HG02571 (cell line): ENCODE measurements around the gene OR1K1.
"Not testable (repeated sequence)": the region's sequence is repeated elsewhere in the genome, so short reads cannot be mapped to it uniquely, and the experiment has no call there.

Source experiments
- ATAC-seq: cut with Tn5 transposase; IDR thresholded peaks from one replicate; pipeline ENCODE4 v1.9.1; 2021; ENCODE audit warnings: mild to moderate bottlenecking, moderate library complexity; ENCODE audit not compliant: unreplicated experiment

Gene OR1K1, protein sequence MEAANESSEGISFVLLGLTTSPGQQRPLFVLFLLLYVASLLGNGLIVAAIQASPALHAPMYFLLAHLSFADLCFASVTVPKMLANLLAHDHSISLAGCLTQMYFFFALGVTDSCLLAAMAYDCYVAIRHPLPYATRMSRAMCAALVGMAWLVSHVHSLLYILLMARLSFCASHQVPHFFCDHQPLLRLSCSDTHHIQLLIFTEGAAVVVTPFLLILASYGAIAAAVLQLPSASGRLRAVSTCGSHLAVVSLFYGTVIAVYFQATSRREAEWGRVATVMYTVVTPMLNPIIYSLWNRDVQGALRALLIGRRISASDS

DNA sequence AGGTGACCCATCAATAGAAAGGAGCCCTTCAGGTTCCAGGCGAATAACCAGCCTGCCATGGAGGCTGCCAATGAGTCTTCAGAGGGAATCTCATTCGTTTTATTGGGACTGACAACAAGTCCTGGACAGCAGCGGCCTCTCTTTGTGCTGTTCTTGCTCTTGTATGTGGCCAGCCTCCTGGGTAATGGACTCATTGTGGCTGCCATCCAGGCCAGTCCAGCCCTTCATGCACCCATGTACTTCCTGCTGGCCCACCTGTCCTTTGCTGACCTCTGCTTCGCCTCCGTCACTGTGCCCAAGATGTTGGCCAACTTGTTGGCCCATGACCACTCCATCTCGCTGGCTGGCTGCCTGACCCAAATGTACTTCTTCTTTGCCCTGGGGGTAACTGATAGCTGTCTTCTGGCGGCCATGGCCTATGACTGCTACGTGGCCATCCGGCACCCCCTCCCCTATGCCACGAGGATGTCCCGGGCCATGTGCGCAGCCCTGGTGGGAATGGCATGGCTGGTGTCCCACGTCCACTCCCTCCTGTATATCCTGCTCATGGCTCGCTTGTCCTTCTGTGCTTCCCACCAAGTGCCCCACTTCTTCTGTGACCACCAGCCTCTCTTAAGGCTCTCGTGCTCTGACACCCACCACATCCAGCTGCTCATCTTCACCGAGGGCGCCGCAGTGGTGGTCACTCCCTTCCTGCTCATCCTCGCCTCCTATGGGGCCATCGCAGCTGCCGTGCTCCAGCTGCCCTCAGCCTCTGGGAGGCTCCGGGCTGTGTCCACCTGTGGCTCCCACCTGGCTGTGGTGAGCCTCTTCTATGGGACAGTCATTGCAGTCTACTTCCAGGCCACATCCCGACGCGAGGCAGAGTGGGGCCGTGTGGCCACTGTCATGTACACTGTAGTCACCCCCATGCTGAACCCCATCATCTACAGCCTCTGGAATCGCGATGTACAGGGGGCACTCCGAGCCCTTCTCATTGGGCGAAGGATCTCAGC, at the start of gene OR1K1:
OR1K1 (plus strand) TSS at position 58 of the 995 bp plus-strand sequence; CDS start at position 58, 0 bp downstream.
- ATAC-seq: no peak

DNA sequence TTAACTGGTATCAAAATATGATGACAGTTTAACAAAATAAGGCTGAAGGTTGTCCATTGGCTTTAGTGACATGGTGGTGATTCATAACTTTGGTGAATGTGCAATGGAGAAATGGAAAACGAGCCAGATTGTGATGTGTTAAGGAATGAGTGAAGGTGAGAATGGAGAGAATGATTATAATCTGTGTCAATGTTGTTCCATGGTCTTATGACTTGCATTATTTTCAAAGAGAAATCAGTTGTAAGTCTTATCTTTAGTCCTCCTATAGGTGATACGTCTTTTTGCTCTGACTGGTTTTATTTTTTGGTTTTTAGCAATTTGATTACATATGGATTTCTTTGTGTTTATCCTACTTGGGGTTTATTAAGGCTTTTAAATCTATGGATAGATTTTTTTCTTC, 45.1 kb upstream of the OR1K1 start:
- no peak for ATAC-seq

DNA sequence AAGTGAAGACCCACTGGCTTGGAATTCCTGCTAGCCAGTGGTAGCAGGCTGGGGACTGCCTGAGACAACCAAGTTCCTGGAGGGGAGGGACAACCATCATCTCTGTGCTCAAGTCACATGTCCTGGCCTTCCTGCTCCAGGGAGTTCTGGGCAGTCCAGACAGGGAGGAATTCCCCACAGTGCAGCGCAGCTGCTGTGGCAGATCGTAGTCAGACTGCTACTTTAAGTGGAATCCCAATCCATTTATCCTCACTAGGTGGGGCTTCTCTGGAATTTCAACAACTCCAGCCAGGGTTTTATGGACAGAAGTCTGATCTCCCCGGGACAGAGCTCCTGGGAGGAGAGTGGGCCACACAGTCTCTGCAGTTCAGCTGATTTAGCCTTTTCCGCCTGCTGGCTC, 32.1 kb upstream of the OR1K1 start:
- ATAC-seq: no peak

DNA sequence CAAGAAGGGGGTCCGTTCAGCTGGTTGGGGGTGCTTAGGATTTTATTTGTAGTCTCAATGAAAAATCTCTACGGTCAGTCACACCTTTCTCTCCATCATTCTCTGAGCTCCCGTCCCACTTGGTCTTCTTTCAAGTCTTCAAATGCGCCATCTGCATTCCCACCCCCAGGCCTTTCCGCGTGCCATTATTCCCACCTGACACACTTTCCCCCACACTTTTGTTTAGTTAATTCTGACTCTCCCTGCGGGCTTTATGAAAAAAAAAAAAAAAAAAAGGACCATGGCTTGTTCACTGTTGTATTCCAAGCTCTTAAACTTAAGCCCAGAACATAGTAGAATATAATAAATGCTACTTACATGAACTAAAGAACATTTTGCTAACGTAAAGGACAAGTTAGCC, 22.9 kb upstream of the OR1K1 start:
- no peak for ATAC-seq

DNA sequence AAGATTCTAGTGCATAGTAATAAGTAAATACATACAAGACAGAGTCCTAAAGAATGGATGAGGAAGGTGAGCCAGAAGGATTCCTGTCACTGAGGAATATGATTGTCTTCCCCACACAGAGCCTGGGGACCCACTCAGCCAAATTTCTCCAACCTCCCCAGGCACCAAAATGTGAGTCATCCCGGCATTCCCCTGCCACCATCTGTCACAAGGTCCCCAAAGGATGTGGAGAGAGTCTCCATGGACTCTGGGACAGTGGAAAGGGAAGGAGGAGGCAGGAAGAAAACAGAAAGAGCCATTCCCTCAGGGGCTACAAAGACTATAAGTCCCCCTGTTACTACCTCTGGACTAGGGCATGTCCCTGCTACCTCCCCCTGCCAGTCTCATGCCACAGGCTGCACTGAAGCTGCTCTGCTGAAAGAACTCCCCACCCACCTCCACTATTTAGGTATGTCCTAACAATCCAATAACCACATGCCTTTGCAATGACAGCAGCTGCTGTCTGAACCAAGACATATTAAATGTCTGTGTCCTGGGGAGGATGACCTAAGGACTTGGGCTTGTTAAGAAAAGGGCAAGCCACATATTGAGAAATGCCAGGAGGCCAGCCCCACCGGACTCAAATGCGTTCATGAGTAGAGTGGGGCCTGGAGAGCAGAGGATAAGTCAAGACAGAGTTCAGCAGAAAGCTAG, 21.8 kb upstream of the OR1K1 start:
- ATAC-seq: no peak

DNA sequence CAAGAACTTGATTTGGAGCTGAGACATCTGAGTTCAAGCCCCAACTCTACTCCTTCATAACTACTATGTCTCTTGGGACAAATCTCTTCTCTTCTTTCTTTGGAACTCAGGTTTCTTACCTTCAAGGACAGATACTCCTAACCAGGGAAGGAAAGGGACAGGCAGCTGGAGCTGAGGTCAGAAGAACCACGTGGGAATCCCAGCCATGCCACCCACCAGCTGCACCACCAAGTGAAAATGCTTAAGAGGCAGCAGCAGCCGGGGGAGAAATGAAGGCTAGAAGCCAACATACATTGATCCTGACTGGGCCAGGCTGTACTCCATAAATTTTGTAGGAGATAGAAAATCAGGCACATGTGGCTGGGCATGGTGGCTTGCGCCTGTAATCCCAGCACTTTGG, 20.7 kb upstream of the OR1K1 start:
- ATAC-seq: no peak

DNA sequence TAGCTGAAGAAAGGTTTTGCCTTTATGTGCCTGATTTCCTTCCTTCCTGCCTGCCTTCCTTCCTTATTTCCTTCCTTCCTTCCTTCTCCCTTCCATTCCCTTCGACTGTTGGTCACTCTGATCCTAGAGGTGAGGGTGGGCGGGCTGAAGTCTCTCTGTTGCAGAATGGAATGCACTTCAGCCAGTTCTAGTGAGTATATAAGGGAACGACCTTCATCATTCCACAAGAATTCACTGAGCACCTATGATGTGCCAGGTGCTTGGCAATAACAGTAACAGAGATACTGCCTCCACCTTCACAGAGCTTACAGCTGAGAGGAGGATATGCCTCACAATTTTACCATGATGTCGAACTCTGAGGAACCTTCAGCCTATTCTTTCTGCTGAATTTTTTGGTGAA, 19.9 kb upstream of the OR1K1 start:
- ATAC-seq: no peak

DNA sequence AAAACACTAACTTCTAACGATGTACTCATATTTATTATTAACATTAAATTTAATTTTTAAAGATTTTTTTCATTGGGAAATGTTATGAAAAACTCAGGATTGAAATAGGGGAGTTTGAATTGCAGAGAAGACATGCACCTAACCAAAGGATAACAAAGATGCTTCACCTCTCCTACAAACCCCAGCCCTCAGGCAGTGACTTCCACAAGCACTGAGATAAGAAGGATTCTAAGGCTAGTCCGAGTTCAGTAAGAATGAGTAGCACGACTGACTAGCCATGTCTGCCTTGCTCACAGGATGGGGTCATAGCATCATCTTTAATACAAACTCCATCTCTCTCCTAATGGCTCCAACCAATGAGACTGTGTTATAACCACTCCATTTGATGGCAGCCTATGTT, 18.3 kb upstream of the OR1K1 start:
- no peak for ATAC-seq

DNA sequence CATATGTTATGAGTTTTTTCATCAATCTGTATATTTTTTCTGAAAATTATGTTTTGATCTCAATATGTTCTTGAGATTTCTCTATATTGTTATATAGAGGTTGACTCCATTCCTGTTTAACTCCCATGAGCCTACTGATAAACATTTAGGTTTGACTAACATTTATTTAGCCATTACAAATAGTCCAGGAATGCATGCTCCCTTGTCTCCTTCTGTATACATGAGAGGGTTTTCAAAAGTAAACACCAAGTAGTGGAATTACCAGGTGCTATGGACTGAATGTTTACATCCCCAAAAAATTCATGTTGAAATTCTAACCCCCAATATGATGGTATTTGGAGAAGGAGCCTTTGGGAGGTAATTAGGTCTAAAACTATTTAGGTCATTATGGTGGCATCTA, 14.7 kb upstream of the OR1K1 start:
- no peak for ATAC-seq

DNA sequence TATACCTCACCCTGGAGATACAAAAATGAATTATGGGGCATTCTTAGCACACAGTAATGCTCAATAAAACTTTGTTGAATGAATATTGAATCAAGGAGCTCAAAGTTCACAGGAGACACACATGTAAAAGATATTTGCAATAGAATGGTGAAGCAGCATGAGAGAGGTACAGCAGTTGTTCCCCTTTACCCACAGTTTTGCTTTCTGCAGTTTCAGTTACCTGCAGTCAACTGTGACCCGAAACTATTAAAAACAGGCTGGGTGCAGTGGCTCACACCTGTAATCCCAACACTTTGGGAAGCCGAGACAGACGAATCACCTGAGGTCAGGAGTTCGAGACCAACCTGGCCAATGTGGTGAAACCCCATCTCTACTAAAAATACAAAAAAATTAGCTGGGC, 13.6 kb upstream of the OR1K1 start:
- no peak for ATAC-seq

DNA sequence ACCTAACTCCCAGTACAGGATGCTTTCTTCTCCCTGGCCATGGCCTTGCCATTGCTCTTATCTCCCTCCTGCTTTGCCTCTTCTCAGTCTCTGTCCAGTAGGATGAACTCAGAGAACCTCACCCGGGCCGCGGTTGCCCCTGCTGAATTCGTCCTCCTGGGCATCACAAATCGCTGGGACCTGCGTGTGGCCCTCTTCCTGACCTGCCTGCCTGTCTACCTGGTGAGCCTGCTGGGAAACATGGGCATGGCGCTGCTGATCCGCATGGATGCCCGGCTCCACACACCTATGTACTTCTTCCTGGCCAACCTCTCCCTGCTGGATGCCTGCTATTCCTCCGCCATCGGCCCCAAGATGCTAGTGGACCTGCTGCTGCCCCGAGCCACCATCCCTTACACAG, 11.1 kb upstream of the OR1K1 start, which contains the start of gene OR5C1:
OR5C1 (plus strand) TSS at position 103 of the 400 bp plus-strand sequence; CDS start at position 103, 0 bp downstream.
- no peak for ATAC-seq

DNA sequence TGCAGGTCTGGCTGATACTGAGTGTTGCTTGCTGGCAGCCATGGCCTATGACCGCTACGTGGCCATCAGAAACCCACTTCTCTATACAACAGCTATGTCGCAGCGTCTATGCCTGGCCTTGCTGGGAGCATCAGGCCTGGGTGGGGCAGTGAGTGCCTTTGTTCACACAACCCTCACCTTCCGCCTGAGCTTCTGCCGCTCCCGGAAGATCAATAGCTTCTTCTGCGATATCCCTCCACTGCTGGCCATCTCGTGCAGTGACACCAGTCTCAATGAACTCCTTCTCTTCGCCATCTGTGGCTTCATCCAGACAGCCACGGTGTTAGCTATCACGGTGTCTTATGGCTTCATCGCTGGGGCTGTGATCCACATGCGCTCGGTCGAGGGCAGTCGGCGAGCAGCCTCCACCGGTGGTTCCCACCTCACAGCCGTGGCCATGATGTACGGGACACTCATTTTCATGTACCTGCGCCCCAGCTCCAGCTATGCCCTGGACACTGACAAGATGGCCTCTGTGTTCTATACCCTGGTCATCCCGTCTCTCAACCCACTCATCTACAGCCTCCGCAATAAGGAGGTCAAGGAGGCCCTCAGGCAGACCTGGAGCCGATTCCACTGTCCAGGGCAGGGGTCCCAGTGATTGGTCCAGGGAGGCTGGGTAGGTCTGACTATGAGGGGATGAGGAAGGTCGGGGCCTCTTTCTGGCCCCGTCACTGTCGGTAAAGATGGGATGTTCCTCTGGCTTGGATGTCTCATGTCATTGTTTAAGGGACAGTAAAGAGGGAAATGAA, 10.5 kb upstream of the OR1K1 start:
- ATAC-seq: no peak

DNA sequence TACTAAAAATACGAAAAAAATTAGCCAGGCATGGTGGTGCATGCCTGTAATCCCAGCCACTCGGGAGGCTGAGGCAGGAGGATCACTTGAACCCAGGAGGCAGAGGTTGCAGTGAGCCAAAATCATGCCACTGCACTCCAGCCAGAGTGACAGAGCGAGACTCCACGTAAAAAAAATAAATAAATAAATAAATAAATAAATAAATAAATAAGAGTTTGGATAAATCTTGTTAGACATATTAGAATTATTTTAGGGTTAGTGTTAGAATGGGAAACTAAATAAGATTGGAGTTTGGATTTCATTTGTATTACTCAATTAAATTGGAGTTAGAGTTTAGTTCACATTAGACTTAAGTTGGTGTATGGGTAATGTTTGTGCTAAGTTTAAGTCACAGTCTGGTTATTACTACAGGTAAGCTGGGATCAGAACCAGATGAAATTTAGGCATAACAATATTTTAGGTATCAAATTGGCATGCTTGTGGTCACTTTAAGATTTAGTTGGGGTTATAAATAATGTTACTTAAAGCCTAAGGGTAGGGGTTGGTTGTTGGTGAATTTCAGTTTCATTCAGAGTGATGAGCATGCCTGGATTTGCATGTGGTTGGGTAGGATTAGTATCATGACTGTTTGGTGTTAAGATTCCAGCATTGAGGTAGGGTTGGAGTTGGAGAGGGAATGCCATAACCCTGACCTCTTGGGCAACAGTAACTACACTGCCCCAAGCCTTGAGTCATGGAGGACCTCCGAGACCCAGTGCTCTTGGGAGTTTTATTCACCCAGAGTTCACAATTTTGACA, 7.9 kb upstream of the OR1K1 start:
- no peak for ATAC-seq

DNA sequence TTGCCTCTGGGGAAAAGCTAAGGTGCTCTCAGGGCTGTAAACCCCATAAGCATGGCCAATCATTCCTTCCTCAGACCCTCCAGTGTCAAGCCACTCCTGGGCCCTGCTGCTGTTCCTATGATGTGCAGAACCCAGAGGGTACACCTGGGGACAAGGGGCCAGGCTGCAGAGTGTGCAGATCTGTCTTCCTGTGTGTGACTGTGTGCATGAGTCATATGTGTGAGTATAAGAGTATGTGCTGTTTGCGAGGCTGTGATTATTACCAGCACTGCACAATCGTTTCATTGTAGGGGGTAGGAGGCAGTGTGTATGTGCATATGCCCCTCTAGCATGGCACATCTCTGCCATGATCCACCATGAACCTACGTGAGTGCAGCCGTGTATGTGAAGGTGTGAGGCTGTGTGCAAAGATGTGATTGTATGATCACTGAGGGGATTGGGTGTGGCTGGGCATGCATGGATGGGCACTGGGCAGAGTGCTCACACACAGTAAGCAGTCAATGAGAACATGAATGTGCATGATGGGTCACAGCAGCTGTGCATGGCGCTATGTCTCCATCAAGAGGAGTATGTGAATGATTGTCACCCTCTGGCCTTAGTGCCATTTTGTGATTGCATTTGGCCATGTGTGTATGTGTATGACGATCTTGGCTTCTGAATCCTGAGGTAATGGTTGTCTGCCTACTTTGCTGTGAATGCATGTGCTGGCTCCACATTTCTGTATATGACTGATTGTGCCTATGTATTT, 2.4 kb upstream of the OR1K1 start:
- no peak for ATAC-seq

DNA sequence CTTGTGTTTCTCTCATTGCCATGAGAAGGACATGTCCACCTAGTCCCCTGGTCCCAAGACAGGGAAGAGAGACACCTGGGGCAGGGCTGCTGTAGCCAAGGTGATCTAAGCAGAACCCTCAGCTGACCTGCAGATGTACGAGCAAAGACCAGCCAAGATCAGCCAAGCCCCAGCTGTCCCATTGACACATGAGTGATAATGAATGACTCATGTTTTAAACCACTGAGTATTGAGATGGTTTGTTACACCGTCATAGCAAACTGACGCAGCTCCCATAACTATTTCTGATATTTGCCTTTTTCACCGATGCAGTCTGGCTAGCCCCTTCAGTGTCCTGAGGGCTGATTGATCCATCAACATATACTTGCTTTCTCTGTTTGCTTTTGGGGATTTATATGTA, 6.7 kb downstream of the OR1K1 start:
- no peak for ATAC-seq

DNA sequence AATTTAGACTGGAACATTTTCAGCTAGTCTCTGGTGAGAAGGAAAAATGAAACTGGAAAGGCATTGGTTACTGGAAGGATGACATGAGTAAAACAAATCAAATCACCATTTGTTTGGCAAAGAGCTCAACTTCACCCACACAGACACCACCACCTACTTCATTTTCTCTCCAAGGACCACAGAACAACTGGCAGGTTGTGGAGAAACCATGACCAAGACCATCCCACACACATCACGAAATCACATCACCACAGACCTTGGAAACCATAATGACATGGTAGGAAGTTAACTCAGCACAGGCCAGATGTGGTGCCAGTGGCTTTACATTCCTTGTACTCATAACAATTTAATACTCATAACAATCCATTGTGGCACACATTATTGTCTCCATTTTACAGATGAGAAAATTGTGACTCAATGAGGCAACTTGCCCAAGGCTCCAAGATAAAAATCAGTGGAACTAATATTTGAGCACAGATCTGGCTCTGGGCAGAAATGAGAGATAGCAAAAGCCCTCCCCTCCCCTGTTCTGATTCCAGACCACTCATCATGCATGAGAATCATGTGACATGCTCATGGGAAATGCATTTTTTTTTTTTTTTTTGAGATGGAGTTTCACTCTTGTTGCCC, 7.5 kb downstream of the OR1K1 start:
- no peak for ATAC-seq

DNA sequence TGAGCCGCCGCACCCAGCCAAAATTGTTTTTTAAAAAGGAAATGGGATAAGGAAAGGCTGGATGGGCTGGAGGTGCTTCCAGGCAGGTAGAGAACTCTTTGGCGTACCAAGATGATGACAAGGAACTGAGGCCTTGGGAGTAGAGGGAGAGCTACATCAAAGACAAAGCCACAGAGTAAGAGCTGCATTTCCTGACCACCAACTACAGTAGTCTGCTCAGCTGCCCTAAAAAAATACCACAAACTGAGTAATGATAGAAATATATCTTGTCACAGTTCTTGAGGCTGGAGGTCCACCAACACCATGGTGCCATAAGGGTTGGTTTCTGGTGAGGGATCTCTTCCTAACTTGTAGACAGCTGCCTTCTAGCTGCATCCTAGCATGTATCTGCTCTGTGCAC, 8.2 kb downstream of the OR1K1 start:
- no peak for ATAC-seq

DNA sequence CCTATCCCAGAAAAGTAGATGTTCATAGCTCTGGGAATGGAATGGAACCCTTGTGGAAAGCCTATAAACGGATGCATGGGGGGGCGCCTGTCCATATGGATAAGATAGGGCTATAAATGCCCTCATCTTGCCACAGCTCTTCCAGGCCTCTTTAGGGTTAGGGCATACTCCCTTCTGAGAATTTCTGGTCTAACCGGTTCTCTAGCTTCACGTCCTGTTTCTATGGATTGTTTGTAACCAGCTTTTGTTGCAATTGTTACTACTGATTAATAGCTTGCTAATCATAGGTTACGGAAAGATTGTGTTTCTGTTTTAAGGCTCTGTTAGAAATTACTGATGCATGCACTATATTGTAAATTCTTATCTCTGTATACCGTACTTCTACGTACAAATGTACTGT, 9.3 kb downstream of the OR1K1 start:
- not testable (repeated sequence) for ATAC-seq
